T-helper 2 cell treated with Interferon-gamma antibody and Interleukin-4, amounts not matched to agents 5 μg/mL and 100 μg/mL, for 36 hours (primary cell): ENCODE results near the gene B4GALT1.
"Not testable (repeated sequence)": the region's sequence is repeated elsewhere in the genome, so short reads cannot be mapped to it uniquely, and the experiment has no call there.

ENCODE experiments used
- DNase-seq: peaks from one replicate; pipeline ENCODE4 v3.0.0; 2021; ENCODE audit warnings: low spot score
- H3K27ac Mint-ChIP-seq: one replicate; pipeline ENCODE4 v1.8.0; 2021; ENCODE audit warnings: mild to moderate bottlenecking, mixed read lengths
- H3K27me3 Mint-ChIP-seq: one replicate; pipeline ENCODE4 v1.8.0; 2021; ENCODE audit warnings: low read depth, mixed read lengths
- H3K36me3 Mint-ChIP-seq: one replicate; pipeline ENCODE4 v1.8.0; 2021; ENCODE audit warnings: low read depth, mixed read lengths
- H3K4me1 Mint-ChIP-seq: one replicate; pipeline ENCODE4 v1.8.0; 2021; ENCODE audit warnings: low read depth, mixed read lengths
- H3K4me3 Mint-ChIP-seq: one replicate; pipeline ENCODE4 v1.8.0; 2022; ENCODE audit warnings: mild to moderate bottlenecking, moderate library complexity, mixed read lengths
- H3K9me3 Mint-ChIP-seq: one replicate; pipeline ENCODE4 v1.8.0; 2021; ENCODE audit warnings: mixed read lengths

The B4GALT1 gene

GRCh38 chr9:33106827-33107621, 60.1 kb downstream of the B4GALT1 start:
- Mint-ChIP-seq H3K36me3 (peaks cover 2% of the 10 kb centered on the region), H3K9me3 (no peaks in the 10 kb centered on the region), H3K4me3 (no peak overlapping the region), H3K27ac (no peak overlapping the region), H3K4me1 (peaks cover 2% of the 10 kb centered on the region), H3K27me3 (no peaks in the 10 kb centered on the region)
- DNase-seq, result no peak

- Mint-ChIP-seq H3K4me3 (no peak overlapping the region), H3K27ac (peak overlapping the region; percentile 41), H3K27me3 (no peaks in the 10 kb centered on the region), H3K9me3 (no peaks in the 10 kb centered on the region), H3K36me3 (no peaks in the 10 kb centered on the region), H3K4me1 (peaks cover 2% of the 10 kb centered on the region)
- DNase-seq, result no peak
These were observed 60.8 kb downstream of the B4GALT1 start for GRCh38 chr9:33106372-33106771.

- no peak for DNase-seq
- H3K36me3 Mint-ChIP-seq, result no peaks in the 10 kb centered on the region
- no peak overlapping the region for H3K27ac Mint-ChIP-seq
- H3K4me1 Mint-ChIP-seq, result peaks cover 2% of the 10 kb centered on the region
- no peak overlapping the region for H3K4me3 Mint-ChIP-seq
- H3K27me3 Mint-ChIP-seq, result no peaks in the 10 kb centered on the region
- H3K9me3 Mint-ChIP-seq, result no peaks in the 10 kb centered on the region
These were observed 61.2 kb downstream of the B4GALT1 start for GRCh38 chr9:33105959-33106358.

- Mint-ChIP-seq H3K27ac (no peak overlapping the region), H3K4me3 (no peak overlapping the region), H3K4me1 (peaks cover 2% of the 10 kb centered on the region), H3K36me3 (no peaks in the 10 kb centered on the region), H3K27me3 (no peaks in the 10 kb centered on the region), H3K9me3 (no peaks in the 10 kb centered on the region)
- DNase-seq, result no peak
These were observed 61.6 kb downstream of the B4GALT1 start for GRCh38 chr9:33105504-33105903.

GRCh38 chr9:33104401-33104800, 62.7 kb downstream of the B4GALT1 start:
- no peak for DNase-seq
- no peaks in the 10 kb centered on the region for H3K9me3 Mint-ChIP-seq
- no peak overlapping the region for H3K4me3 Mint-ChIP-seq
- no peak overlapping the region for H3K27ac Mint-ChIP-seq
- no peaks in the 10 kb centered on the region for H3K27me3 Mint-ChIP-seq
- H3K4me1 Mint-ChIP-seq, result peaks cover 2% of the 10 kb centered on the region
- H3K36me3 Mint-ChIP-seq, result no peaks in the 10 kb centered on the region

- no peak for DNase-seq
- Mint-ChIP-seq H3K4me1 (peaks cover 2% of the 10 kb centered on the region), H3K27ac (no peak overlapping the region), H3K4me3 (no peak overlapping the region), H3K36me3 (no peaks in the 10 kb centered on the region), H3K9me3 (no peaks in the 10 kb centered on the region), H3K27me3 (no peaks in the 10 kb centered on the region)
These were observed 63.4 kb downstream of the B4GALT1 start for GRCh38 chr9:33103501-33104281.

- no peak for DNase-seq
- Mint-ChIP-seq H3K4me3 (no peak overlapping the region), H3K27me3 (no peaks in the 10 kb centered on the region), H3K27ac (no peak overlapping the region), H3K9me3 (no peaks in the 10 kb centered on the region), H3K4me1 (peaks cover 2% of the 10 kb centered on the region), H3K36me3 (no peaks in the 10 kb centered on the region)
These were observed 64.5 kb downstream of the B4GALT1 start for GRCh38 chr9:33102551-33103210.

- Mint-ChIP-seq H3K9me3 (no peaks in the 10 kb centered on the region), H3K4me3 (no peak overlapping the region), H3K4me1 (no peaks in the 10 kb centered on the region), H3K36me3 (no peaks in the 10 kb centered on the region), H3K27me3 (no peaks in the 10 kb centered on the region), H3K27ac (no peak overlapping the region)
- DNase-seq, result no peak
These were observed 65.8 kb downstream of the B4GALT1 start for GRCh38 chr9:33101104-33101951.

GRCh38 chr9:33099754-33100153, 67.4 kb downstream of the B4GALT1 start:
- Mint-ChIP-seq H3K27me3 (no peaks in the 10 kb centered on the region), H3K9me3 (no peaks in the 10 kb centered on the region), H3K27ac (no peak overlapping the region)

GRCh38 chr9:33097192-33097591, 69.9 kb downstream of the B4GALT1 start:
- Mint-ChIP-seq H3K36me3 (no peaks in the 10 kb centered on the region), H3K4me3 (no peak overlapping the region), H3K27me3 (no peaks in the 10 kb centered on the region), H3K4me1 (peaks cover 8% of the 10 kb centered on the region), H3K27ac (no peak overlapping the region), H3K9me3 (peaks cover 6% of the 10 kb centered on the region)
- DNase-seq, result no peak

More at GRCh38 chr9:33099754-33100153, 67.4 kb downstream of the B4GALT1 start:
- DNase-seq, result no peak
- Mint-ChIP-seq H3K4me3 (no peak overlapping the region), H3K36me3 (no peaks in the 10 kb centered on the region), H3K4me1 (no peaks in the 10 kb centered on the region)

- Mint-ChIP-seq H3K27ac (peak overlapping the region; percentile 19), H3K27me3 (peaks cover 2% of the 10 kb centered on the region), H3K36me3 (no peaks in the 10 kb centered on the region), H3K4me1 (peaks cover 9% of the 10 kb centered on the region), H3K9me3 (peaks cover 6% of the 10 kb centered on the region), H3K4me3 (no peak overlapping the region)
- no peak for DNase-seq
These were observed 74.5 kb downstream of the B4GALT1 start for GRCh38 chr9:33092634-33093033.

GRCh38 chr9:33085672-33086071, 81.5 kb downstream of the B4GALT1 start:
- H3K9me3 Mint-ChIP-seq, DNase-seq, H3K27ac Mint-ChIP-seq, H3K4me3 Mint-ChIP-seq, H3K36me3 Mint-ChIP-seq, H3K27me3 Mint-ChIP-seq: not testable (repeated sequence)
- H3K4me1 Mint-ChIP-seq, result peaks cover 23% of the 10 kb centered on the region

GRCh38 chr9:33082538-33083326, 84.4 kb downstream of the B4GALT1 start:
- Mint-ChIP-seq H3K36me3 (no peaks in the 10 kb centered on the region), H3K4me1 (peaks cover 31% of the 10 kb centered on the region), H3K27me3 (no peaks in the 10 kb centered on the region), H3K27ac (peak overlapping the region; percentile 85), H3K9me3 (no peaks in the 10 kb centered on the region), H3K4me3 (peak overlapping the region; percentile 66)
- DNase-seq, result peak; percentile 59
